ENCODE data around the gene ZNHIT3. TPM values are rescaled to one million over a fixed set of nuclear protein-coding genes. Genes with fewer than 3 reads are reported as not detected.
A peak's percentile ranks its signal among the peaks of the same experiment; 100 is the strongest.

Gene ZNHIT3
- total RNA-seq, 1 donor from 2014 or later: 37.2 TPM

- TF ChIP-seq CTCF (IDR thresholded peaks at IDR 0.05; ENCODE audit: unreplicated experiment): no peak
- Mint-ChIP-seq H3K27ac (no peak overlapping the region), H3K36me3 (no peaks in the 10 kb centered on the region), H3K4me1 (no peaks in the 10 kb centered on the region), H3K27me3 (ENCODE audit: low read depth) (peaks cover 53% of the 10 kb centered on the region), H3K4me3 (no peak overlapping the region), H3K9me3 (no peaks in the 10 kb centered on the region)
- no peak for DNase-seq (ENCODE audit: low spot score in 2 of 2, unreplicated experiment in 2 of 2)
Observed at GRCh38 chr17:36459601-36460000, 26.9 kb upstream of the ZNHIT3 start.

- peak; percentile 30 for TF ChIP-seq CTCF (IDR thresholded peaks at IDR 0.05; ENCODE audit: unreplicated experiment)
- Mint-ChIP-seq H3K27me3 (ENCODE audit: low read depth) (peaks cover 56% of the 10 kb centered on the region), H3K4me3 (no peak overlapping the region), H3K36me3 (no peaks in the 10 kb centered on the region), H3K9me3 (no peaks in the 10 kb centered on the region), H3K27ac (no peak overlapping the region), H3K4me1 (no peaks in the 10 kb centered on the region)
- DNase-seq (ENCODE audit: low spot score in 2 of 2, unreplicated experiment in 2 of 2): no peak
Observed at GRCh38 chr17:36460265-36460937, 26.1 kb upstream of the ZNHIT3 start.

GRCh38 chr17:36461330-36462110, 25.0 kb upstream of the ZNHIT3 start:
- H3K27me3 Mint-ChIP-seq (ENCODE audit: low read depth): peaks cover 64% of the 10 kb centered on the region
- H3K36me3 Mint-ChIP-seq: no peaks in the 10 kb centered on the region
- no peaks in the 10 kb centered on the region for H3K9me3 Mint-ChIP-seq
- TF ChIP-seq CTCF (IDR thresholded peaks at IDR 0.05; ENCODE audit: unreplicated experiment): no peak
- no peak overlapping the region for H3K4me3 Mint-ChIP-seq
- no peak overlapping the region for H3K27ac Mint-ChIP-seq
- no peaks in the 10 kb centered on the region for H3K4me1 Mint-ChIP-seq
- DNase-seq (ENCODE audit: low spot score in 2 of 2, unreplicated experiment in 2 of 2): no peak

GRCh38 chr17:36463916-36464764, 22.3 kb upstream of the ZNHIT3 start:
- Mint-ChIP-seq H3K4me3 (no peak overlapping the region), H3K27me3 (ENCODE audit: low read depth) (peaks cover 86% of the 10 kb centered on the region), H3K9me3 (no peaks in the 10 kb centered on the region), H3K27ac (no peak overlapping the region), H3K36me3 (no peaks in the 10 kb centered on the region), H3K4me1 (no peaks in the 10 kb centered on the region)
- peak; percentile 72 to 85 for DNase-seq (ENCODE audit: low spot score in 2 of 2, unreplicated experiment in 2 of 2)
- no peak for TF ChIP-seq CTCF (IDR thresholded peaks at IDR 0.05; ENCODE audit: unreplicated experiment)

GRCh38 chr17:36464765-36465088, 21.8 kb upstream of the ZNHIT3 start:
- H3K9me3 Mint-ChIP-seq: no peaks in the 10 kb centered on the region

More at GRCh38 chr17:36464765-36465088, 21.8 kb upstream of the ZNHIT3 start:
- Mint-ChIP-seq H3K27ac (no peak overlapping the region), H3K27me3 (ENCODE audit: low read depth) (peaks cover 86% of the 10 kb centered on the region), H3K36me3 (no peaks in the 10 kb centered on the region), H3K4me3 (no peak overlapping the region), H3K4me1 (no peaks in the 10 kb centered on the region)
- no peak for TF ChIP-seq CTCF (IDR thresholded peaks at IDR 0.05; ENCODE audit: unreplicated experiment)
- DNase-seq (ENCODE audit: low spot score in 2 of 2, unreplicated experiment in 2 of 2): no peak
